GM19463 (cell line): ENCODE results near the gene PODXL.
"Not testable (repeated sequence)": the region's sequence is repeated elsewhere in the genome, so short reads cannot be mapped to it uniquely, and the experiment has no call there.

Experiments used
- ATAC-seq: cut with Tn5 transposase; IDR thresholded peaks from one replicate; pipeline ENCODE4 v1.9.1; 2021; ENCODE audit warnings: mild to moderate bottlenecking, moderate library complexity; ENCODE audit not compliant: unreplicated experiment

The PODXL gene

DNA sequence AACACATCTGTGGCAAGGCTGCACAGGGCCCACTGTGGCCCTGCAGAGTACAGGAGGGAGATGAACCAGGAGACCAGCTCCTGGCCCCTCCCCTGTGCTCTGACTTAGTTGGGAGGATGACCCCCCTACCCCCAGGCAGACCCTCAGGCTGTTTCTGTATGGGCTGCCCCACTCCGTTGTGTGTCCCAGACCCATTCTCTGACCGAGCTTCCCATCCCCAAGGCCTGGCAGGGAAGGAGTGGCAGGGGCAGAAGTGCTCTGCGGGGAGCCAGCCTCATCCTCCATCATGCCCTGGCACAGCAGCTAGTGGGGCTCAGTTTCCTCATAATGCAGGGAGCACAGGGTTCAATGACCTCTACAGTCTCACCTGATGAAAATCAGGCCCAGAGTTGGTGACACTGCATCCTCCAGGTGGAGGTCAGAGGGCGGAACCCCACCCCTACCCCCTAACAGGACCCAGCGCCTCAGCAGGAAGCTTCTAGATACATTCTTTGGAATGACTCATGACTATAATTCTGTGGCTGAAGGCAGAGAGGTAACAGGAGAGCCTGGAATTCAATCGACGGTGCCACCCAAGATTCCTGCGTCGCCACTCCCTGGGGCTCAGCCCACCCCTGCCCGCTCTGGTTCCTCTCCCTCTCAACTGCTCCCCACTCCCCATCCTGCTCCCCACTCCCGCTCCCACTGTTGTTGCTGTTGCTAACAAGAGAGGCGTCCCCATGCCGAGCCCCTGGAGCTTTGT is 18.2 kb downstream of the PODXL start:
- no peak for ATAC-seq

DNA sequence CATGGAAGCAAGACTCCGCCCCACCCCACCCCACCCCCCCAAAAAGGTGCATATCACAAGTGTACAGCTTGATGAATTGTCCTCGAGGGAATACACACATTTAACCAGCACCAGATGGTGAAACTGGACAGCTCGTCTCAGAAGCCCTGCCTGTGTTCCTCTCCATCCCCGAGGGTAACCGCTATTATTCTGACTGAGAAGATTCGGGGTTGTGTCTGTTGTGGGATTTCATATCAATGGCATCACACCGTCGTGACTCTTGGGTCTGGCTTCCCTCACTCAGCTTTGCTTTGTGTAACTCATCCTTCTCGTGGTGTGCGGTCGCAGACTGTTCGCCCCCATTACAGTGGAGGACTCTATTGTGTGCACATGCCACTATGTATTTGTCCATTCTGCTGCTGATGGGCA is 18.9 kb downstream of the PODXL start:
- no peak for ATAC-seq

DNA sequence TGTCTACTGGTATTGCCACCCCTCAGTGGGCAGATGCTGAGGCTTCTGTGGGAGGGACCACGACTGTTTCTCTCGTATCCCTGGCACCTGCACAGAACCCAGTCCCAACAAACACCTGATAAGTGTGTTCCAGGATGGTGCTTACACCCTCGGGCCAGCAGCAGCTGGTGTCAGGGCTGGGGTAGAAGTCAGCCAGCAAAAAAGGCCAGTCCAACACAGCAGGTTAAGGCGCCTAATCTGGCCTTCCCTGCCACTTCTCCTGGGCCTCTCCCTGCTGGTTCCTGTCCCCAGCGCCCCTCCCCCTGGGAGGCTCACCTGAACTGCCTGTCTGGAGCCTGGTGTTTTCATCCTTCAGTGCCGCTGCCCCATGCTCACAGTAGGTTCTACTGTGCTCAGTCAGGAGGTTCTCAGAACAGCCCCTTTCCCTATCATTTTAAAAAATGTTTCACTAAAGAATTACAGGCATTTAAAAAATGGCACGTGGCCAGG is 20.0 kb downstream of the PODXL start:
- ATAC-seq = no peak

DNA sequence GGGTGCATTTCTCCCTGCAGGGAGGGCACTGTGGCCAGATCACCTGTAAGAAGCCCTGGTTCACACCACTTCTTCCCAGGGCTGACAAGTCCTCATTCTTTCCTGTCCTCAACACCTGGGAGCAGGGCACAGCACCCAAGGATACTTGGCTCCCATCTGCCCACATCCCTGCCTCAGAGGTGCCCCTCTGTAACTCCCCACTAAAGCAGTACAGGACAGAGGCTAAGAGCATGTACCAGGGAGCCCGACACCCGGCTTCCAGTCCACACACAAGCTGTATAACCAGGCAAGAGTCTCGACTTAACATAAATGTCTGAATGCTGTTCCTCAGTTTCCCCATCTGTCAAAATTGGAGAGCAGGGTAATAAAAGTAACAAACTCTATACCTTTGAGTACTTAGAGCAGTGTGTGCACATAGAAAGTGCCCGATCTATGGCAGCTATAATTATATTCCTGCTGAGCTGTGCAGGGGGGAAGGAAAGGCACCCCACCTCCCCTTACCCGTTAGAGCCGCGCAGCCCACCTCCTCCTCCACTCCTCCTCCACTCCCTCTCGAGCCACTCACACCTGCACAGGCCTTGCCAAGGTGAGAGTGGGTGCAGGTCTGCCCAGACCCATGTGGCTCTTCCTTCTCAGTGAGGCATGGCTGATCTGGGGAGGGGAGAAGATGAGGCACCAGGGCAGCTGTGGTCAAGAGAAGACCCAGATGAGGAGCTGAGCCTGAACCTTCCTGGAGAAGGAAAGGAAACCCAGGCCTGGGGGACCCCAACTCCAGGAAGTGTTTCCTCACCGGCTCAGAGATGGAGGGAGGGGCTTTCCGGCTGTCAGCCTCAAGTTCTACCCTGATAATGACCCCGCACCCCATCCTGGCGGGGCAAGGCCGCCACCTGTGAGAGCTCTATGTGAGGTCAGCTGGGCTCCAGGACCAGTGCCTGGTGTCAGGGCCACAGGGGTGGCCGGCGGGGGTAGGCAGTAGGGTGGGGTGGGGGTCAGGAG is 22.6 kb downstream of the PODXL start:
- ATAC-seq = no peak

DNA sequence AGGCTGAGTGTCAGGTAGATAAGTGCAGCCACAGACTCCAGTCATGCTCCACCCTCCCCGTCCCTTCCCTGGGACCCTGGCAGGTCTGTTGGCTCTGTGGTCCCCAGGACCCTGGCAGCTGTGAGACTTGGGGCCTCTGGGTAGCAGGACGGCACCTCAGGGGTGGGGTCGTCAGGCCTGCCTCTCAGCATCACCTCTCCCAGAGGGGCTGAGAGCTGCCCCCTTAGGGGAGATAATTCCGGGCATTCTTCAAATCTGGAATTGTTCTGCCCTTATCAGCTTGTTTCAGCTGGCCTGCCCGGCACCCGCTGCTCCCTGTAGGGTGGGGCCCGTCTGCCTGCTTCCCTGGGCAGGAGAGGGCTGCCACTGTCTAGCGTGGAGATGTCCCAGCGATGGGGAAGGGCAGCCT is 23.3 kb downstream of the PODXL start:
- ATAC-seq = no peak

DNA sequence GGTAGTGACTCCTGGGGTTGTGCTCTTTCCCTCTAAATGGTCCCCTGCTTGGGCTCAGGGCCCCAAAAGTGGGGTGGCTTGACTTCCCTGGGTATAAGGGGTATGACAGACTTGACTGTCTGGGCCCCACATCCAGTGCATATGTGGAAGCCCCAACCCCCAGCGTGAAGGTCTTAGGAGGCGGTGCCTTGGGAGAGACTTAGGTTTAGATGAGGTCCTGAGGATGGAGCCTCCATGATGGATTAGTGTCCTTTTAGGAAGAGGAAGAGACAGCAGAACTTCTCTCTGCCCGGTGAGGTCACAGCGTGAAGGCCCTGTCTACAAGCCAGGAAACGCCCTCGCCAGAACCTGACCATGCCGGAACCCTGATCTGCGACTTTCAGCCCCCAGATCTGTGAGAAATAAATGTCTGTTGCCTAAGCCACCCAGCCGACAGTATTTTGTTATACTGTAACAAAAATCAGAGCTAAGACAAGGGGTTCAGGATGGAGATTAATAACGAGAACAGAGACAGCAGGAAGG is 23.8 kb downstream of the PODXL start:
- ATAC-seq = no peak

DNA sequence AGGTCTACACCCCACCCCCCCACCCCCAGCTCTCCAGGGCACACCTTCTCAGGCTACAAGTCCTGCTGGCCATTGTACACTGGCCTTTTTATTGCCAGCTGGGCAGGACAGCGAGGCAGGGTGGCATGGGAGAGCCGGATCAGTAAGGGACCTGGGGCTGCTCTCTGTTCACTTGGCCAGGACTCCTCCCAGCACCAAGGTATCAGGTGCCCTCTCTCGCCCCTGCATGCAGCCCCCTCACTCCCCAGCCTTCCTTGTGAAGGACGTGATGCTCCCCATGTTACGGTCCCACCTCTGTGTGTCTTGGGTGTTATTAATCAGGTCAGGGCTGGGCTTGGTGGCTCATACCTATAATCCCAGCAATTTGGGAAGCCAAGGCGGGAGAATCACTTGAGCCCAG is 26.3 kb downstream of the PODXL start:
- ATAC-seq = no peak

DNA sequence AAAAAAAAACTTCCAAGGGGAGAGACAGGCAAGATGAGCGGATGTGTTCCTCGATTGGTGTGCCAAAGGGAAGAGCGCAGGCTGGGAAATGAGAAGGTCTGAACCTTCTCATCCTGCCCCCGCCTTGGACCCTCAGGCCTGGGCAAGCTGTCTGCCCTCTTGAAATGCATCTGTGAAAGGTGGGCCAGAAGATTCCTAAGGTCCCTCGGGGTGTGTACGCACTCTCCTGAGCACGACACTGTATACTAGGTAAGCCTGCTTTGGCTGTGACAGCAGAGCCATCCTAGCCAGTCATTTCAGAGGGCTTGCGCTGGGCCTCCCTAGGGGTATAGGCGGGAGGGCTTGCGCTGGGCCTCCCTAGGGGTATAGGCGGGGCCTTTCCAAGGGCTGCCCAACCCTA is 26.8 kb downstream of the PODXL start:
- ATAC-seq = no peak

DNA sequence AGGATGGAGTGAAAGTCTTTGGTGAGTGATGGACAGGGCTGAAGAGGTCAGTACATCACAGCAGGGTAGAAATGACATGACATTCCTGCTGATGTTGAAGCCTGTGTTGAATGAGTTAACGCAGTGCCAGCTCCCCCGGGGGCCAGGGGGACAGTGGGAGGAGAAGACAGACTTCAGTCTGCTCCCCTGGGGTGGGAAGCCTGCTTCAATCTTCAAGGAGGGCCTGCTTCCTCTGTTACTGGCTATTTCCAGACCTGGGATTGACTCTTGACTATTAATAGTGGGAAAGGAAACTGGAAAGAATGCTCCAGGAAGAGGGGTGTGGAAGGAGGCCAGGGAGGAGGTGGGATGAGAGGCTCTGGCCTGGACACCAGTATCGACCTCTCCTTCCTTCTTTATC is 27.2 kb downstream of the PODXL start:
- no peak for ATAC-seq

DNA sequence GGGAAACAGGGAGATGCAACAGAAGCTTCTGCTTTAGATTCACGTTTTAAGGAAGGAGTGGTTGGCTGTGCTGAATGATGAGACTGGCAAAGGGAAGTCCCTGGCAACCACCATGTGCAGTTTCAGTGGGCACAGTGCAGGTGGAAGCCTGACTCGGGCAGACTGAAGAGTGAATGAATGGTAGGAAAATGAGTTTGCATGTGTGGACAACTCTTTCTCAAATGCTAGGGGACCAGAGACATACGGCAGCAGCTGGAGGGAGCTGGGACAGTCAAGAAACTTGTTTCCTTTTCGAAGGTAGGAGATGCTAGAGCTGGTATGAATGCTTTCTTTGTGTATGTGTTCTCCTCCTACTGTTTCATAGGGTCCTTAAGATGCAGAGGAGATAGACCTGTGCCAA is 29.0 kb downstream of the PODXL start:
- ATAC-seq = peak; percentile 76

DNA sequence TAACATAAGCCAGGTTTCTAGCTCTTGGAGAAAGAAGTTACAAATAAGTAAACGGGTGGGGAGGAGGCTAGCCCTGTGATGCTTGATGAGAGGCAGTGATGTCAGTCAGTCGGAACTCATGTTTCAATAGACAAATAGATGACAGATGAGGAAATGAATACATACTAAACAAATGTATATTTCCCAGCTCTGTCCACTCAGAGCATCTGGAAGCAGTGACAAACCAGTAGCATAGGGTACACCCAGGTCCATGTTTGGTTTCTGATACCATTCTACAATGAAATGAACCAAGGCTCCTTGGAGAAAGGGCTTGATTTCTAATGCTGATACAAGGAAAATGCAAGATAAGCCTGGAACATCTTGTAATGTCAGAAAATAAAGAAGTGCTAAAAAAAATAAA is 30.6 kb downstream of the PODXL start:
- no peak for ATAC-seq

DNA sequence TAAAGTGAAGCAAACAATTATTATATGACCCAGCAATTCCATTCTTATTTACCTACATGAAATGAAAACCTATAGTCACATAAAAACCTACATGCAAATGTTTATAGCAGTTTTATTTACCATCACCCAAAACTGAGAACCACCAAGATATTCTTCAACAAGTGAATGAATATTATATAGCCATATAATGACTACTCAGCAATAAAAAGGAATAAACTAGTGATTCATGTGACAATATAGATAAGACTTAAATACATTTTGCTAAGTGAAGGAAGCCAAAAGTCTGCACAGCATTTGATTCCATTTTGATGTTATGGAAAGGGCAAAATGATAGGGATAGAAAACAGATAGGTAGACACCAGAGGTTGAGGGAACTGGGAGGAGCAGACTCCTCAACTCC is 31.7 kb downstream of the PODXL start:
- no peak for ATAC-seq

DNA sequence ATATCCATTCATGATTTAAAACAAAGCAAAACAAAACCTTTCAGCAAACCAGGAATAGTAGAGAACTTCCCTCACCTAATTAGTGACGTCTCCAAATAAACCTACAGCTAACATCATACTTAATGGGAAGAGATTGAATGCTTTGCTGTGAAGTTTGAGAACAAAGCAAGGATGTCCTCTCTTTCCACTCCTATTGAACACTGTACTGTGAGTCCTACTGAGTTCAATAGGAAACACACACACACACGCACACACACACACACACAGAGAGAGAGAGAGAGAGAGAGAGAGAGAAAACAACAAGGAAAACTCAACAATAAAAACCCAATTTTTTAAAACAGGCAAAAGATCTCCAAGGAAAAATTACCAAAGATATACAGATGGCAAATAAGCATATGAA is 32.3 kb downstream of the PODXL start:
- ATAC-seq = no peak

DNA sequence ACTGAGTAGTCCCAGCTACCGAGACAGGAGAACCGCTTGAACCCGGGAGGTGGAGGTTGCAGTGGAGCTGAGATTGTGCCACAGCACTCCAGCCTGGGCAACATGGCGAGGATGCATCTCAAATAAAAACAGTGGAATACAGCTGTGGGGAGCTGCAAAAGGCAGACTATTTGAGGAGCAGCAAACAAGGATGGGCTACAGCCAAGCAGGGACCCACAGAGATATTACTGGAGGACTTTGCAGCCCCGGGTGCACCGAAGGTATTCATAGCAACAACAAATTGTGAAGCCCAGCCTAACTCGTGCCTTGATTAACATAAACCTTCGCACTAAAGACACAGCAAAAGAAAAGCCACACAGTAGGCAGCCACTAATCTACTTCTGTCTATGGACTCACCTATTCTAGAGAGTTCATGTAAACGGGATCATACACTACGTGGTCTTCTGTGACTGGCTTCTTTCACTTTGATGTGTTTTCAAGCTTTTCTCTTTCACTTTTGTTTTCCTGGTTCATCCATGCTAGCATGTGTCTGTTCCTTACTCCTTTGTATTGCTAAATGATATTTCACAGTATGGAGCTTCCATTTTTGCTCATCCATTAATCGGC is 34.0 kb downstream of the PODXL start:
- no peak for ATAC-seq

DNA sequence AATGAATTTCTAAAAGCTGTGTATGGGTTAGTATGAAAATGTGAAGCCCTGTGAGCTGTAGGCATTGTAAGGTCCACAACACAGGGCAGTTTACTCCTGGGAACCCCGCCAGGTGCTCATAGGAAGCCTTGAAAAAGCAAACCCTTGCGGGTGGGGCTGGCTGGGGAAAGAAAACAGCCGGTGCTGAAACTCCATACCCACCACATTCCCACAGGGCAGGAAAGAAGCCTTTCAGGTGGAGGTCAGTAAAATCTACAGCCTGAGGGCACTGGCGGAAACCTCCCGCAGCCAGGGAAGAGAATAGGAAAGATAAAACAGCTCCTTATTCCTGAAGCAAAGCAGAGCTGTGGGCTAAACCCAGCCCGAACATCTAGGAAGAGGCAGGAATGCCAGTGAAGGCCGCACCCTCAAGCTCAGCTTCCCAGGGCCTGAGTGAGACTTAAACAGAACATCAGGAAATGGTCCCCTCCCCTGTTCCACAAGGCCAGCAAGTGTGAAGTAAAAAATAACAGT is 34.7 kb downstream of the PODXL start:
- no peak for ATAC-seq

DNA sequence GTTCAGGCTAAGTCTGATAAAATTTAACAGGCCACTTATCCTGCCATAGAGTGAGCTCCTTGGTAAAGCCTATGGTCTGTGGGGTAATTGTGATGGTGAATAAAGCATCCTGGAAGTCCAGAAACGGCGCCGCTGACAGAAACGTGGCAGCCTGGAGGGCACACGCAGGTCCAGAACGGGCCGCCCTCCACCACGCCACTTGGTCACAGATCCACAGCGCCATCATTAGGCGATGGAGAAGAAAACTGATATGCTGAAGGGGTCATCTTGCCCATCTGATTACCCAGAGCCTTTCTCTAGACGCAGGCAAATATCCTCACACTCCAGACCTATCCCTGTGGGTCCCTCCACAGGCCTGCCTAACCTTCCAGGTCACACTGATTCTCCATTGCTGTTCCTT is 37.8 kb downstream of the PODXL start:
- ATAC-seq = no peak

DNA sequence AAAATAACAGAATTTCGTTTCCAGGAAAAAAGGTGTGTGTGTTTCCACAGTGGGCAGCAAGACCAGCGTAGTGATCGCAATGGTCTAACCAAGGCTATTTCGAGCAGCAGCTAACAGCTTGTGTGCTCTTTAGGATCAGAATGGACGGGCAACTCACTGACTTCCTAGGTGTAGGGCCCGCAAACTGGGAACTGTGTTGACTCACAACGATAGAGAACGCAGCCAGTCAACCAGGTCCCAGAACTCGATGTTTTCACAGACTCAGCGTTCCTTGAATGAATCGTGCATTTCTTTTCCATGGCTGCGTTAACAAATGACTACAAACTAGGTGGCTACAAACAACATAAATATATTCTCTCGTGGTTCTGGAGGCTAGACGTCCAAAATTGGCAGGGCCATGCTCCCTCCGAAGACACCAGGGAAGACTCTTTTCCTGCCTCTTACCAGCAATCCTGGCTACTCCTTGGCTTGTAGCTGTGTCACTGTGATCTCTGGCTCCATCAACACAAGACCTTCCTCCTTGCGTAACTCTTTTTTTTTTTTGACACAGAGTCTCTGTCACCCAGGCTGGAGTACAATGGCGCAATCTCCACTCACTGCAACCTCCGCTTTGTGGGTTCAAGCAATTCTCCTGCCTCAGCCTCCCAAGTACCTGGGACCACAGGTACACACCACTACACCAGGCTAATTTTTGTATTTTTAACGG is 39.1 kb downstream of the PODXL start:
- no peak for ATAC-seq

DNA sequence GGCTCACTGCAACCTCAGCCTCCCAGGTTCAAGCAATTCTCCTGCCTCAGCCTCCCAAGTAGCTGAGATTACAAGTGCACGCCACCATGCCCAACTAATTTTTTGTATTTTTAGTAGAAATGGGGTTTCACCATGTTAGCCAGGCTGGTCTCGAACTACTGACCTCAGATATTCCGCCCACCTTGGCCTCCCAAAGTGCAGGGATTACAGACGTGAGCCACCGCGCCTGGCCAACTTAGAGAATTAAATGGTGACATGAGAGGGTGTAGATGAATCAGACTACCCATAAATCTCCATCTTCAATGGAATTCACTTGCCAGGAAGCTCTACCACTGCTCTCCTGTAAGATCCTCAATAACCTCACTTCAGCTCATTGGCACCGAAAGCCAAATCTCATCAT is 41.0 kb downstream of the PODXL start:
- ATAC-seq = not testable (repeated sequence)

DNA sequence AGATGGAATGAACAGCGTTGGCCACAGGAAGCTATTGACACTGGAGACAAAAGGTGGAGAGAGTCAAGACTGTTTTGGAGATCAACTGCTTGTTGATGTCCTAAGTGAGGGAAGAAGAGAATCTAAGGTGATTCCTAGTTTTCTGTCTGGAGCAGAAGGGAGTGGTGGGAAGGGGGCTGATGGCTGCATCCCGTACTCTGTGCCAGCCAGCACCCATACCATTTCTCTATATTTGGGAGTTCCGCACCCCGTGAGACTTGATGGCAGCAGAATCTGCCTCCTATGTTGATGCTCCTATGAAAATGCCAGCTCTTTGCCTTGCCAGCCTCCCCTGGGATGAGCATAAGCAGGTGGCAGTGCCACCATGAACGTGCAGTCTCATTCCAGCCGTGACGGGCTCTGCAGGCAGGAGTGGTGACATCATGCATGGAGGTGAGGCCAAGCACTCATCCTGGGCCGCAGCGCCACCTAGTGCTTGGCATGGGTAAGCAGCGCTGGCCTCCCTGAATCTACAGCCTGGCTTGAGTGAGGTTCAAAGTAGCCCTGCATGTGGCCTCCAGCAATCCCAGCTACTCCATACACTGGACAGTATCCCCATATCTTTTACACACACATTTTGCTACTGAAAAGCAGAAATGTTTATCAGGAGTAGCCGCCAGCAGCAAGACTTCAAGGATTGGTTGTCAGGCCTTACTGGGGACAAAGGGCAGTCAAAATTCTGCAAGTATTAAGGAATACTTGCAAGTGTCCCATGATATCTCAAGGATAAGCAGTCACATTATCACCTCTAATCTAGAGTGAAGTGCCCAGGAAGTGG is 43.0 kb downstream of the PODXL start:
- peak; percentile 98 for ATAC-seq
